Measurements from ENCODE around the gene MIDN.
"Not testable (repeated sequence)": the region's sequence is repeated elsewhere in the genome, so short reads cannot be mapped to it uniquely, and the experiment has no call there.

Gene MIDN

DNA sequence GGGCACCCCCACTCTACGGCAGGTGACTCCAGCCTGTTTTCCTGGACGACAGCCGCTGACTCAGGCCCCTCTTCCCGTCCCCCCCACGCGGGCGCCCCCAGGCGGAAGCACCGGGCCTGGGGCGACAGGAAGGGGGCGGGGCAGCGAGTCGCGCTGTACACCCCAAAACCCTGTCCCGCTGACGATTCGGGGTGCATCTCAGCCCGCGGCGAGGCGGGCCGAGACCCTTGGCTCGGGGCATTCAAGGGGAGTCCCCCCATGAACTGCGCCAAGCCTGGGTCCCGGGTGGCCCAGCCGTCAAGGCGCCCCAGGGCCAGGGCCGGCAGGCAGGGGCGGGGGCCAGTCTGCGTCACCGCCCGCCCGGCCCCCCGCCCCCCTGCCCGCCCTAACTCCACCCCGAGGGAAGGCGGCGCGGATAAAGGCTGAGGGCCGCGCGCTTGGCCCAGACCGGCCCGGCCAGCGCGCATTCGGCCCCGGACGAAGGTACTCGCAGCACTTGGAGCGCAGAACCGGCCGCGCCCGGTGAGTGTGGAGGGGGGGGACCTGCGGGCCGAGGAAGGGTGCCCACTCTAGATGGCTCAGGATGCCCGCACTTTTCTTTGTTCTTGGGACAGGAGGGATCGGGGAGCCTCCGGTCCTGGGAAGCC lies at the start of gene MIDN:
TSS of gene MIDN (plus strand) at position 445 of the 647 bp plus-strand sequence. CDS start 1,714 bp downstream, outside the sequence.
- peak; percentile 88 to 90 for DNase-seq
- TF ChIP-seq POLR2A (IDR thresholded peaks at IDR 0.05; ENCODE audit: low read length) (peak; percentile 28), GATA1 (IDR thresholded peaks at IDR 0.05; ENCODE audit: low read depth, low read length) (no peak)

DNA sequence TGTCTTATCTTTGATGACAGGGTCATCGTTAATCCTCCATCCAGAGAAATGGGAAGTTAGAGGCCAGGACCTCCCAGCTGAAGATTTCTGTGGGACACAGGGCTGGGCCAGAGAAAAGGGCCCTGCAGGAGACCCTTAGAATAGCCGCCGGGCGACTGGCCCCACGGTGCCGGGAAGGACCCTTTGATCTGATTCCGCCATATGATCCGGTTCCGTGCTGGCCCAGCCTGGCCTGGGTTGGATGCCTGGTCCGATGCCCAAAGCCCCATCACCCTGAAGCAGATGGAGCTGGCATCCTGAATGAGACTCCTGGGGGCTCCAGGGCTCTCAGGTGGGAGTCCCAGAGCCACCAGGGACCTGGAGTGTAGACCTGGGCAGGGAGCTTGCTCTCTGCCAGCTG lies 48.9 kb upstream of the MIDN start:
- TF ChIP-seq POLR2A (IDR thresholded peaks at IDR 0.05; ENCODE audit: low read length): no peak
- TF ChIP-seq GATA1 (IDR thresholded peaks at IDR 0.05; ENCODE audit: low read depth, low read length): no peak
- DNase-seq: no peak

DNA sequence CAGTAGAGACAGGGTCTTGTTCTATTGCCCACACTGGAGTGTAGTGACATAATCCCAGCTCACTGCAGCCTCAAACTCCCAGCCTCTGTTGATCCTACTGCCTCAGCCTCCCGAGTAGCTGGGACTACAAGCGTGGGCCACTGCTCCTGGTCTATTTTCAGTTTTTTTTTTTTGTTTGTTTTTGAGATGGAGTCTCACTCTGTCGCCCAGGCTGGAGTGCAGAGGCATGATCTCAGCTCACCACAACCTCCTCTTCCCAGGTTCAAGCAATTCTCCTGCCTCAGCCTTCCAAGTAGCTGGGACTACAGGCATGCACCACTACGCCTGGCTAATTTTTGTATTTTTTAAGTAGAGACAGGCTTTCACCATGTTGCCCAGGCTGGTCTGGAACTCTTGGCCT lies 47.8 kb upstream of the MIDN start:
- DNase-seq: not testable (repeated sequence)

GRCh38 chr19:1205114-1206099 lies 43.0 kb upstream of the MIDN start, which contains the start of gene STK11:
STK11 (plus strand) TSS chr19:1205778; CDS start chr19:1206914, 1,136 bp downstream.
- TF ChIP-seq POLR2A (IDR thresholded peaks at IDR 0.05; ENCODE audit: low read length) (peak; percentile 70), GATA1 (IDR thresholded peaks at IDR 0.05; ENCODE audit: low read depth, low read length) (no peak)
- peak; percentile 99 to 100 for DNase-seq

DNA sequence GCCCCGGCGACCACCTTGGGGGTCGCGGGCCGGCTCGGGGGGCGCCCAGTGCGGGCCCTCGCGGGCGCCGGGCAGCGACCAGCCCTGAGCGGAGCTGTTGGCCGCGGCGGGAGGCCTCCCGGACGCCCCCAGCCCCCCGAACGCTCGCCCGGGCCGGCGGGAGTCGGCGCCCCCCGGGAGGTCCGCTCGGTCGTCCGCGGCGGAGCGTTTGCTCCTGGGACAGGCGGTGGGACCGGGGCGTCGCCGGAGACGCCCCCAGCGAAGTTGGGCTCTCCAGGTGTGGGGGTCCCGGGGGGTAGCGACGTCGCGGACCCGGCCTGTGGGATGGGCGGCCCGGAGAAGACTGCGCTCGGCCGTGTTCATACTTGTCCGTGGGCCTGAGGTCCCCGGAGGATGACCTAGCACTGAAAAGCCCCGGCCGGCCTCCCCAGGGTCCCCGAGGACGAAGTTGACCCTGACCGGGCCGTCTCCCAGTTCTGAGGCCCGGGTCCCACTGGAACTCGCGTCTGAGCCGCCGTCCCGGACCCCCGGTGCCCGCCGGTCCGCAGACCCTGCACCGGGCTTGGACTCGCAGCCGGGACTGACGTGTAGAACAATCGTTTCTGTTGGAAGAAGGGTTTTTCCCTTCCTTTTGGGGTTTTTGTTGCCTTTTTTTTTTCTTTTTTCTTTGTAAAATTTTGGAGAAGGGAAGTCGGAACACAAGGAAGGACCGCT lies 42.1 kb upstream of the MIDN start:
- DNase-seq: peak in 1 of 2 experiments; percentile 62
- TF ChIP-seq GATA1 (IDR thresholded peaks at IDR 0.05; ENCODE audit: low read depth, low read length) (no peak), POLR2A (IDR thresholded peaks at IDR 0.05; ENCODE audit: low read length) (no peak)

- peak; percentile 75 to 85 for DNase-seq
- TF ChIP-seq POLR2A (IDR thresholded peaks at IDR 0.05; ENCODE audit: low read length) (no peak), GATA1 (IDR thresholded peaks at IDR 0.05; ENCODE audit: low read depth, low read length) (no peak)
These were observed 41.4 kb upstream of the MIDN start for GRCh38 chr19:1206864-1207450.

- DNase-seq: peak; percentile 49 to 51
These were observed 39.6 kb upstream of the MIDN start for GRCh38 chr19:1208830-1209229.

GRCh38 chr19:1210227-1210538 lies 38.2 kb upstream of the MIDN start:
- DNase-seq: no peak
- TF ChIP-seq GATA1 (IDR thresholded peaks at IDR 0.05; ENCODE audit: low read depth, low read length) (no peak), POLR2A (IDR thresholded peaks at IDR 0.05; ENCODE audit: low read length) (no peak)

DNA sequence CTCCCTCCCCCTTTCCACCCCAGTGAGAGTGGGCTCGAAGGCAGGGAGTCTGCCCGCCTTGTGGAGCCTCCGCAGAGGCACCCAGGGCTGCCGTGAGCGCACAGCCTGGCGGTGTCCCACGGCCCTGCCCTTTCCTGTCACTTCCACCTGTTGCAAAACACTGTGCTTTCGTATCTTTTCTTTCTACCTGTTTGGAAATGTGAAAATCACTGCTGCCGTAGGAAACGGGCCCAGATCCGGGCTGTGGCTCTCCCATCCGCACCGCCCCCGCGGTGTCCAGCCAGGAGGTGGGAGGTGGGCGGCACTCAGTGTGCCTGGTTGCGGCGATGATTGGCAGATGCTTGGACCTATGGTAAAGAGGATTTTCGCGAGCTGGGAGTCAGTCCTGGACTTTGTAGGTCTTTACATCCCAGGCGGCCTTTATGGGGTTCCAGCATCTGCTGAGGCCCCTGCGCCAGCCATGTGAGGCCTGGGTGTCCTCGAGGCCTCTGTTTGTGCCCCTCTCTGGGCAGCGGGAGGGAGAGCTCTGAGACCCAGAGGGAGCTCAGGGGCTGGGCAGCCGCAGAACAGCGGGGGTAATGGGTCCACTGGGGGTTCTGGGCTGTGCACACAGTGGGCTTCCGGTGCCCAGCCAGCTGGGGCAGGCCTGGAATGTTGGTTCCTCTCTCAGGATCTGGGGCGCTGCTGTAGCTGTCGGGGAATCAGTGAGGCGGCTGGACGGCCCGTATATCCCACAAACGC lies 36.7 kb upstream of the MIDN start:
- DNase-seq: peak; percentile 55

GRCh38 chr19:1213391-1214286 lies 34.7 kb upstream of the MIDN start:
- TF ChIP-seq POLR2A (IDR thresholded peaks at IDR 0.05; ENCODE audit: low read length): peak; percentile 62
- no peak for TF ChIP-seq GATA1 (IDR thresholded peaks at IDR 0.05; ENCODE audit: low read depth, low read length)
- peak in 1 of 2 experiments; percentile 44 for DNase-seq

More for the DNA sequence above, 36.7 kb upstream of the MIDN start:
- TF ChIP-seq POLR2A (IDR thresholded peaks at IDR 0.05; ENCODE audit: low read length) (no peak), GATA1 (IDR thresholded peaks at IDR 0.05; ENCODE audit: low read depth, low read length) (no peak)

GRCh38 chr19:1214299-1214861 lies 34.0 kb upstream of the MIDN start:
- no peak for DNase-seq
- TF ChIP-seq GATA1 (IDR thresholded peaks at IDR 0.05; ENCODE audit: low read depth, low read length): no peak
- peak; percentile 2 for TF ChIP-seq POLR2A (IDR thresholded peaks at IDR 0.05; ENCODE audit: low read length)
